Gastroesophageal sphincter (tissue), 4 donors: Measurements from ENCODE around the gene CLIP2. TPM values are rescaled to one million over a fixed set of nuclear protein-coding genes. Genes with fewer than 3 reads are reported as not detected.

Experiments
- ATAC-seq: fragments of 150-250 bp; one replicate; pipeline ENCODE4 v1.9.1; 2016; ENCODE audit warnings: mild to moderate bottlenecking, moderate library complexity
- H3K27ac ChIP-seq, 4 donors: fragments of 200-600 bp; sonication (generic) in 3 of 4; 1 replicate in 3 of 4; 2 replicates in 1 of 4; pipeline ENCODE4 v1.5.1; 2016 to 2019
- H3K27me3 ChIP-seq: fragments of 200-600 bp; sonication (generic); one replicate; pipeline ENCODE4 v1.5.1; 2019
- H3K36me3 ChIP-seq, 2 donors: fragments of 200-600 bp; sonication (generic); one replicate each; pipeline ENCODE4 v1.5.1; 2019; ENCODE audit warnings: control low read depth in 1 of 2
- H3K4me1 ChIP-seq, 3 donors: fragments of 200-600 bp; sonication (generic); 1 replicate in 2 of 3; 2 replicates in 1 of 3; pipeline ENCODE4 v1.5.1; 2016 to 2019; ENCODE audit warnings: control low read depth in 2 of 3
- H3K4me3 ChIP-seq, 2 donors: fragments of 200-600 bp; sonication (generic); one replicate each; pipeline ENCODE4 v1.5.1; 2019; ENCODE audit warnings: mild to moderate bottlenecking in 1 of 2, moderate library complexity in 1 of 2
- H3K9me3 ChIP-seq, 3 donors: fragments of 200-600 bp; sonication (generic); one replicate each; pipeline ENCODE4 v1.5.1; 2017 to 2019; ENCODE audit warnings: control low read depth in 2 of 3
- CTCF ChIP-seq, 4 experiments: fragments of 200-600 bp in 2 of 4; fragments of 450-650 bp in 2 of 4; sonication (generic) in 1 of 4; IDR thresholded peaks; one replicate each; pipeline ENCODE4 v1.5.1; 2017 to 2019; ENCODE audit warnings: antibody characterized with exemption in 4 of 4, mild to moderate bottlenecking in 2 of 4, moderate library complexity in 2 of 4
- EP300 ChIP-seq: sonication (generic); formaldehyde crosslinking; IDR thresholded peaks from one replicate; pipeline ENCODE4 v1.6.1; 2017; ENCODE audit warnings: antibody characterized with exemption, mild to moderate bottlenecking
- POLR2A ChIP-seq, 2 donors: fragments of 450-650 bp; IDR thresholded peaks; one replicate each; pipeline ENCODE4 v1.6.1; 2017; ENCODE audit warnings: antibody characterized with exemption in 2 of 2, mild to moderate bottlenecking in 2 of 2, moderate library complexity in 1 of 2
- POLR2AphosphoS5 ChIP-seq: sonication (generic); formaldehyde crosslinking; IDR thresholded peaks from one replicate; pipeline ENCODE4 v1.6.1; 2017; ENCODE audit warnings: antibody characterized with exemption
- WGBS, 2 donors: methylation state at CpG; one replicate each; pipeline ENCODE4 v1.1.5; 2018; ENCODE audit warnings: low coverage in 1 of 2; 5-methylcytosine and 5-hydroxymethylcytosine counted together
- total RNA-seq, 4 donors: library from RNA; depleted of rRNA; stranded (reverse); fragments of >200 nt; gene quantifications; one replicate each; pipeline ENCODE4 v1.1.0, GENCODE V29; 2016

Gene CLIP2
- total RNA-seq, 4 donors from 2014 or later, result 23.0 to 50.7 (median 35.5) TPM

GRCh38 chr7:74292757-74293576 lies 3.8 kb downstream of the CLIP2 start:
- H3K4me1 ChIP-seq, result peaks cover 0 to 56% (median 17%) of the 10 kb centered on the region in 3 donors
- ATAC-seq, result no peak

GRCh38 chr7:74293577-74293908 lies 4.3 kb downstream of the CLIP2 start:
- no peak for TF ChIP-seq CTCF (IDR thresholded peaks at IDR 0.05)
- TF ChIP-seq POLR2AphosphoS5, result no peak
- no peak for TF ChIP-seq EP300
- no peak for TF ChIP-seq POLR2A (IDR thresholded peaks at IDR 0.05)
- Histone ChIP-seq H3K9me3 (no peaks in the 10 kb centered on the region), H3K36me3 (no peaks in the 10 kb centered on the region), H3K27me3 (no peaks in the 10 kb centered on the region), H3K4me3 (no peak overlapping the region), H3K4me1 (peaks cover 0 to 50% (median 17%) of the 10 kb centered on the region in 3 donors), H3K27ac (peak overlapping the region in 2 of 4 donors; percentile 49 to 64)
- no peak for ATAC-seq
- 72% methylated on average over 4 of the region's 4 CpGs; no CpG with 5 or more reads in 1 of the 2 donors for WGBS, 2 donors

More at GRCh38 chr7:74292757-74293576, 3.8 kb downstream of the CLIP2 start:
- no peaks in the 10 kb centered on the region for H3K36me3 ChIP-seq
- H3K27ac ChIP-seq, result peak overlapping the region in 1 of 4 donors; percentile 49
- H3K27me3 ChIP-seq, result no peaks in the 10 kb centered on the region
- H3K4me3 ChIP-seq, result no peak overlapping the region
- 81 to 92% methylated on average over 6 to 11 of the region's 18 CpGs for WGBS, 2 donors
- TF ChIP-seq POLR2AphosphoS5, result no peak
- no peak for TF ChIP-seq POLR2A (IDR thresholded peaks at IDR 0.05)
- TF ChIP-seq CTCF (IDR thresholded peaks at IDR 0.05), result no peak
- TF ChIP-seq EP300, result no peak
- H3K9me3 ChIP-seq, result no peaks in the 10 kb centered on the region

DNA sequence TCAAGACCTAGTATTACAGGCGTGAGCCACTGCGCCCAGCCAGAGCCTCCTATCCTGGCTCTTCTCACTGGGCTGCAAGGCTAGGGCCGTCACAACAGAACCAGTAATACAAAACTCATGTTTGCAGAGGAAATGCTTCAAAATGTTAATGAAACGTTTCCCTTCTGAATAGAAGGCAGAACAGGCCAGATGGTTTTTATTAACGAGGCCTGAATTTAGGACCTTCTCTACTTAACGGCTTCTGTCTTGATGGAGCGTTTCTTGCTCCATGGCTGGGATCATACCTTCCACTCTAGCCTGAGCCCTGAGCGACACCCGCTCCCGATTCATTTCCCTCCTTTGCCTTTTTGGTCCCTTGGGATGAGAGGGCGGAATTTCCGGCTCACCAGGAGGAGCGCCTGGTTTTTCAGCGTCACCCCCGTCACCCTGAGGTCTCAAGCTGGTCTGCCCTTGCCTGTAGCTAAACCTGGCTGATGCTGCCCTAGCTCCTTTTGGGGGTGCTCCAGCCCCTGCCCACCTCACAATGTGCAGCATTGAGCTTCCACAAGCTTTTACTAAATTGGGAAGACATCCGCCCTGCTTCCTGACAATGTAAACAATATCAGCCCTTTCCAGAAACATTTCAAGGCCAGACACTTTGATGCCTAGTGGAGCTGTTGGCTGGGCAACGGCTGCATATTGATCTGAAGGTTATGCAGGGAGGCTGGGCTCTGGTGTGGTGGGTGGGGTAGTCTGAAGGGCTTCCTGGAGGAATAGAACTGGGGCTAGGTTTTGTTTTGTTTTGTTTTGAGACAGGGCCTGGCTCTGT lies 5.2 kb downstream of the CLIP2 start:
- Histone ChIP-seq H3K9me3 (no peaks in the 10 kb centered on the region), H3K36me3 (no peaks in the 10 kb centered on the region), H3K27me3 (no peaks in the 10 kb centered on the region), H3K4me1 (peaks cover 0 to 49% (median 13%) of the 10 kb centered on the region in 3 donors), H3K4me3 (no peak overlapping the region), H3K27ac (peak overlapping the region in 3 of 4 donors; percentile 28 to 64 (median 49))
- 52 to 55% methylated on average over 12 to 13 of the region's 17 CpGs for WGBS, 2 donors
- TF ChIP-seq POLR2AphosphoS5 (no peak), CTCF (IDR thresholded peaks at IDR 0.05) (no peak), POLR2A (IDR thresholded peaks at IDR 0.05) (no peak), EP300 (no peak)
- ATAC-seq, result no peak

GRCh38 chr7:74297516-74298233 lies 8.5 kb downstream of the CLIP2 start:
- ATAC-seq, result no peak
- Histone ChIP-seq H3K27ac (no peak overlapping the region), H3K4me1 (peaks cover 0 to 29% (median 3%) of the 10 kb centered on the region in 3 donors), H3K36me3 (no peaks in the 10 kb centered on the region), H3K9me3 (no peaks in the 10 kb centered on the region), H3K4me3 (no peak overlapping the region), H3K27me3 (no peaks in the 10 kb centered on the region)
- 91 to 96% methylated on average over 9 to 14 of the region's 15 CpGs for WGBS, 2 donors
- TF ChIP-seq EP300 (no peak), POLR2A (IDR thresholded peaks at IDR 0.05) (no peak), CTCF (IDR thresholded peaks at IDR 0.05) (no peak), POLR2AphosphoS5 (no peak)
